GM12875 (cell line): ENCODE data around the gene POLR1D.
A peak's percentile ranks its signal among the peaks of the same experiment; 100 is the strongest.

Experiments used
- H3K4me3 ChIP-seq: one replicate; pipeline ENCODE4 v1.5.1; 2011; ENCODE audit warnings: low read depth, low read length, control low read depth
- TF ChIP-seq, protein P1 (sequence below): IDR thresholded peaks from 2 replicates; pipeline ENCODE4 v1.5.1; 2011; ENCODE audit warnings: low read depth, mild to moderate bottlenecking, control low read depth, inconsistent platforms, low read length, moderate library complexity, borderline replicate concordance; ENCODE audit not compliant: insufficient read depth

The POLR1D gene

GRCh38 chr13:27621366-27622101 lies at the start of gene POLR1D:
POLR1D (plus strand) TSS chr13:27621892; CDS start chr13:27621984, 92 bp downstream.
- H3K4me3 ChIP-seq: peak within 1 kb of the TSS; percentile 87
- TF ChIP-seq, protein P1, sequence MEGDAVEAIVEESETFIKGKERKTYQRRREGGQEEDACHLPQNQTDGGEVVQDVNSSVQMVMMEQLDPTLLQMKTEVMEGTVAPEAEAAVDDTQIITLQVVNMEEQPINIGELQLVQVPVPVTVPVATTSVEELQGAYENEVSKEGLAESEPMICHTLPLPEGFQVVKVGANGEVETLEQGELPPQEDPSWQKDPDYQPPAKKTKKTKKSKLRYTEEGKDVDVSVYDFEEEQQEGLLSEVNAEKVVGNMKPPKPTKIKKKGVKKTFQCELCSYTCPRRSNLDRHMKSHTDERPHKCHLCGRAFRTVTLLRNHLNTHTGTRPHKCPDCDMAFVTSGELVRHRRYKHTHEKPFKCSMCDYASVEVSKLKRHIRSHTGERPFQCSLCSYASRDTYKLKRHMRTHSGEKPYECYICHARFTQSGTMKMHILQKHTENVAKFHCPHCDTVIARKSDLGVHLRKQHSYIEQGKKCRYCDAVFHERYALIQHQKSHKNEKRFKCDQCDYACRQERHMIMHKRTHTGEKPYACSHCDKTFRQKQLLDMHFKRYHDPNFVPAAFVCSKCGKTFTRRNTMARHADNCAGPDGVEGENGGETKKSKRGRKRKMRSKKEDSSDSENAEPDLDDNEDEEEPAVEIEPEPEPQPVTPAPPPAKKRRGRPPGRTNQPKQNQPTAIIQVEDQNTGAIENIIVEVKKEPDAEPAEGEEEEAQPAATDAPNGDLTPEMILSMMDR: no peak

GRCh38 chr13:27572234-27572901 lies 49.3 kb upstream of the POLR1D start:
- TF ChIP-seq, protein P1: no peak

GRCh38 chr13:27573265-27573664 lies 48.4 kb upstream of the POLR1D start:
- TF ChIP-seq, protein P1: no peak
- H3K4me3 ChIP-seq: no peak overlapping the region

More at GRCh38 chr13:27572234-27572901, 49.3 kb upstream of the POLR1D start:
- no peak overlapping the region for H3K4me3 ChIP-seq

GRCh38 chr13:27574661-27575060 lies 47.0 kb upstream of the POLR1D start:
- H3K4me3 ChIP-seq: no peak overlapping the region
- TF ChIP-seq, protein P1: no peak

GRCh38 chr13:27578121-27579030 lies 43.3 kb upstream of the POLR1D start:
- no peak overlapping the region for H3K4me3 ChIP-seq
- TF ChIP-seq, protein P1: no peak

DNA sequence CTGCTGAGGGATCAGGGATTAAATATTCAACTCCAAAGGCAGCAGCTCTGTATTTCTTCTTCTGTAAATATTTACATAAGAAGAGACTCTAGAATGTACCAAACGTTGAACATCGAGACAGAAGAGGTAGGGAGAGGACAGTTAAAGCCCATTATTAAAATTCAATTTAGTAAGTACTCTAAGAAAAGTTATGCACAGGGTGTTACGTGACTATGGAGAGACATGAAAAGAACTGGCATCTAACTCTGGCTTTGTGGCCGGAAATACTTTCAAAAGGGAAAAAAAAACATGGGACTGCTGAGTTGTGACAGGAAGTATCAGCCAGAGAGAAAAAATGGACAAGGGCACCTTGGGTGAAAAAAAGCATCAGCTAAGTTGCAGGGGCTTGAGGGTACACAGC lies 38.0 kb upstream of the POLR1D start:
- TF ChIP-seq, protein P1: no peak
- no peak overlapping the region for H3K4me3 ChIP-seq
